Heart left ventricle (tissue), 16 donors: Measurements from ENCODE around the gene HSD11B2. TPM values are rescaled to one million over a fixed set of nuclear protein-coding genes. Genes with fewer than 3 reads are reported as not detected.

ENCODE experiments used
- ATAC-seq, 4 donors: fragments of 200-7000 bp; cut with Tn5 transposase; one replicate each; pipeline ENCODE4 v1.9.1; 2020 to 2022; ENCODE audit warnings: moderate library complexity in 4 of 4, mild to moderate bottlenecking in 3 of 4, moderate number of reproducible peaks in 1 of 4
- DNase-seq, 5 donors: peaks; one replicate each; pipeline ENCODE4 v3.0.0-alpha.2; 2020
- H3K27ac ChIP-seq, 12 donors: fragments of 200-600 bp; sonication (generic) in 4 of 12; one replicate each; pipeline versions ENCODE4 v1.5.0 to v1.8.0; 2016 to 2022; ENCODE audit warnings: mild to moderate bottlenecking in 2 of 12
- H3K27me3 ChIP-seq, 9 donors: fragments of 200-600 bp; sonication (generic) in 2 of 9; one replicate each; pipeline versions ENCODE4 v1.5.1 to v1.8.0; 2016 to 2022; ENCODE audit warnings: mild to moderate bottlenecking in 3 of 9
- H3K36me3 ChIP-seq, 9 donors: fragments of 200-600 bp; sonication (generic) in 2 of 9; one replicate each; pipeline versions ENCODE4 v1.5.0 to v1.8.0; 2018 to 2022; ENCODE audit warnings: mild to moderate bottlenecking in 2 of 9
- H3K4me1 ChIP-seq, 12 donors: fragments of 200-600 bp; sonication (generic) in 4 of 12; one replicate each; pipeline versions ENCODE4 v1.5.0 to v1.8.0; 2016 to 2022; ENCODE audit warnings: mild to moderate bottlenecking in 3 of 12
- H3K4me3 ChIP-seq, 12 donors: fragments of 200-600 bp; sonication (generic) in 4 of 12; one replicate each; pipeline versions ENCODE4 v1.5.0 to v1.8.0; 2017 to 2022; ENCODE audit warnings: mild to moderate bottlenecking in 9 of 12, moderate library complexity in 4 of 12
- H3K9me3 ChIP-seq, 12 donors: fragments of 200-600 bp; sonication (generic) in 4 of 12; one replicate each; pipeline versions ENCODE4 v1.5.0 to v1.8.0; 2016 to 2022; ENCODE audit warnings: mild to moderate bottlenecking in 1 of 12
- CTCF ChIP-seq, 12 donors: fragments of 200-600 bp; sonication (generic) in 4 of 12; IDR thresholded peaks; one replicate each; pipeline versions ENCODE4 v1.5.0 to v1.8.0; 2018 to 2022; ENCODE audit warnings: antibody characterized with exemption in 12 of 12, mild to moderate bottlenecking in 5 of 12
- POLR2A ChIP-seq, 2 donors: fragments of 450-650 bp; IDR thresholded peaks; one replicate each; pipeline ENCODE4 v1.6.1; 2017; ENCODE audit warnings: antibody characterized with exemption in 2 of 2, mild to moderate bottlenecking in 2 of 2, moderate library complexity in 2 of 2
- WGBS, 4 donors: extraction: QIAGEN DNeasy Blood & Tissue Kit in 2 of 4; methylation state at CpG; one replicate each; pipeline versions ENCODE4 v1.1.5 to v1.1.7; 2013 to 2018; 5-methylcytosine and 5-hydroxymethylcytosine counted together
- intact Hi-C, 10 donors: fragments of 100-400 bp; cut with DNase I; formaldehyde crosslinking; loops; one replicate each; pipeline versions ENCODE4 v1.11.1 to v1.14.2; 2022
- polyA plus RNA-seq, 2 donors: library from polyadenylated mRNA; stranded (reverse); fragments of 200-250 nt; gene quantifications; one replicate each; pipeline ENCODE4 v1.2.3, GENCODE V29; 2013
- total RNA-seq, 9 donors: library from RNA; depleted of rRNA in 2 of 9; stranded (reverse); fragments of >200 nt in 2 of 9; fragmentation: NEBNext Ultra II Directional in 3 of 9; extraction: Animal tissue kit (Norgen Biotek cat#: 25700) in 3 of 9; gene quantifications; one replicate each; pipeline versions ENCODE4 v1.1.0 to v1.2.4, GENCODE V29; 2016 to 2023
- donor health status: ischemic (EF 13 %, LVEDD 7.1; RV severe dilation, severe dysfunction).
- donor health status: healthy with polysubstance abuse.
- donor health status: DM: no; HTN: yes; CAD: no.
- donor health status: DM: no; HTN: no; CAD: no.
- donor health status: ischemic (EF 25% LVEDD 6.9; RV normal size, moderate dysfunction).
- donor health status: ischemic (EF 25% LVEDD 5.7; RV mildly dilated, moderate dysfunction).
- donor health status: healthy.
- donor health status: DM: yes; HTN: yes; CAD: no.
- donor health status: ischemic (EF 35%, LVEDD 5.7; RV mildly dilated, moderate dysfunction).
- donor health status: nonischemic (EF 11% LVEDD 7.7; RV severe dilation, severe dysfunction).
- donor health status: DM: yes; HTN: yes; CAD: no.
- donor health status: PGD.
- donor health status: ischemic (EF 29% LVEDD 5.4; RV normal size, mild dysfunction).
- donor health status: nonischemic (EF 23%, LVEDD 6.1; RV moderate dilation, normal function).

The HSD11B2 gene
- total and polyA plus RNA-seq, 11 donors, result 0.15 to 1.00 (median 0.39) TPM; not detected in 1

- H3K4me1 ChIP-seq, result peaks cover 5 to 83% (median 55%) of the 10 kb centered on the region in 12 donors
- no peaks in the 10 kb centered on the region for H3K9me3 ChIP-seq
- TF ChIP-seq POLR2A (IDR thresholded peaks at IDR 0.05) (no peak), CTCF (IDR thresholded peaks at IDR 0.05) (no peak)
- intact Hi-C loops, result loop anchor here in 8 of 10 donors (5.0 to 10.0 kb wide), 5 partner anchors 50 to 132 kb away; partner anchors contain the start of gene PLEKHG4 (in 1 of the 8)
- peak overlapping the region in 10 of 12 donors; percentile 5 to 67 (median 56) for H3K4me3 ChIP-seq
- H3K27me3 ChIP-seq, result peaks cover 0 to 28% (median 5%) of the 10 kb centered on the region in 9 donors
- DNase-seq (peak in 4 of 5 donors; percentile 32 to 75 (median 50)), ATAC-seq (peak in 1 of 4 donors; percentile 1)
- H3K36me3 ChIP-seq, result no peaks in the 10 kb centered on the region
- 24 to 49% (median 34%) methylated on average over 44 to 88 of the region's 88 CpGs for WGBS, 4 donors
- H3K27ac ChIP-seq, result peak overlapping the region in 11 of 12 donors; percentile 12 to 82 (median 69)
Observed at GRCh38 chr16:67394155-67395104, 36.5 kb upstream of the HSD11B2 start.

- peak overlapping the region in 3 of 12 donors; percentile 51 to 67 (median 60) for H3K4me3 ChIP-seq
- ATAC-seq (no peak), DNase-seq (peak in 1 of 5 donors; percentile 37)
- H3K27ac ChIP-seq, result peak overlapping the region in 7 of 12 donors; percentile 58 to 82 (median 73)
- H3K27me3 ChIP-seq, result peaks cover 0 to 28% (median 5%) of the 10 kb centered on the region in 9 donors
- intact Hi-C loops, result loop anchor here in 8 of 10 donors (5.0 to 10.0 kb wide), 5 partner anchors 50 to 133 kb away; partner anchors contain the start of gene PLEKHG4 (in 1 of the 8)
- WGBS, 4 donors, result 72 to 84% (median 76%) methylated on average over 9 to 10 of the region's 10 CpGs
- no peak for TF ChIP-seq CTCF (IDR thresholded peaks at IDR 0.05)
- H3K36me3 ChIP-seq, result no peaks in the 10 kb centered on the region
- no peaks in the 10 kb centered on the region for H3K9me3 ChIP-seq
- H3K4me1 ChIP-seq, result peaks cover 5 to 86% (median 56%) of the 10 kb centered on the region in 12 donors
Observed at GRCh38 chr16:67395105-67395457, 35.8 kb upstream of the HSD11B2 start.

GRCh38 chr16:67395458-67396158 is 35.3 kb upstream of the HSD11B2 start:
- TF ChIP-seq POLR2A (IDR thresholded peaks at IDR 0.05) (no peak), CTCF (IDR thresholded peaks at IDR 0.05) (no peak)
- Histone ChIP-seq H3K4me1 (peaks cover 5 to 86% (median 55%) of the 10 kb centered on the region in 12 donors), H3K27me3 (peaks cover 0 to 28% (median 5%) of the 10 kb centered on the region in 9 donors), H3K36me3 (no peaks in the 10 kb centered on the region), H3K27ac (peak overlapping the region in 9 of 12 donors; percentile 14 to 82 (median 46)), H3K9me3 (no peaks in the 10 kb centered on the region), H3K4me3 (peak overlapping the region in 2 of 12 donors; percentile 2 to 7)
- 75 to 88% (median 77%) methylated on average over 6 to 13 of the region's 13 CpGs for WGBS, 4 donors
- DNase-seq, result peak in 2 of 5 donors; percentile 42 to 44
- no peak for ATAC-seq
- intact Hi-C loops, result loop anchor here in 8 of 10 donors (5.0 to 10.0 kb wide), 5 partner anchors 51 to 133 kb away; partner anchors contain the start of gene PLEKHG4 (in 1 of the 8)
